Hematopoietic multipotent progenitor cell (in vitro differentiated cells): ENCODE data around the gene DGCR8. TPM values are rescaled to one million over a fixed set of nuclear protein-coding genes. Genes with fewer than 3 reads are reported as not detected.
A peak's percentile ranks its signal among the peaks of the same experiment; 100 is the strongest.

Experiments
- small RNA-seq: library from RNA; depleted of rRNA; stranded (forward); fragments of <200 nt; gene quantifications from one replicate; pipeline ENCODE3, GENCODE V24; 2012
- total RNA-seq: library from RNA; depleted of rRNA; stranded (reverse); fragments of >200 nt; gene quantifications from one replicate; pipeline ENCODE4 v1.2.3, GENCODE V29; 2012

The DGCR8 gene
- total RNA-seq, 1 donor, result 29.6 TPM

Small RNA genes within 50 kb of the gene (small RNA-seq; reads per million reads assigned to genes)
- gene MIR185 (229 reads per million, percentile 98 among the genes with 10 or more reads in this experiment), gene MIR6816 (not detected), gene RF00017 (not detected), gene RF00599 (not detected)

Other genes with a start within 250 kb of the DGCR8 start
- gene GNB1L, start 225.4 kb upstream of the DGCR8 start, total RNA-seq, result 10.0 TPM
- 22.9 TPM for gene RTL10, start 225.4 kb upstream of the DGCR8 start, total RNA-seq
- gene COMT, start 138.5 kb upstream of the DGCR8 start, total RNA-seq, result 416 TPM
- 31.5 TPM for gene TXNRD2, start 138.4 kb upstream of the DGCR8 start, total RNA-seq
- 60.9 TPM for gene ARVCF, start 63.4 kb upstream of the DGCR8 start, total RNA-seq
- gene TANGO2, start 59.1 kb upstream of the DGCR8 start, total RNA-seq, result 63.6 TPM
- gene RANBP1, start 35.9 kb downstream of the DGCR8 start, total RNA-seq, result 90.5 TPM
- gene TRMT2A, start 37.0 kb downstream of the DGCR8 start, total RNA-seq, result 87.0 TPM
- gene ZDHHC8, start 51.6 kb downstream of the DGCR8 start, total RNA-seq, result 29.6 TPM
- gene CCDC188, start 70.8 kb downstream of the DGCR8 start, total RNA-seq, result 1.6 TPM
- 8.9 TPM for gene RTN4R, start 188.1 kb downstream of the DGCR8 start, total RNA-seq
- gene DGCR6L, start 239.8 kb downstream of the DGCR8 start, total RNA-seq, result 52.8 TPM